T-helper 22 cell (primary cell): ENCODE data around the gene GRIA2.
"Not testable (repeated sequence)": the region's sequence is repeated elsewhere in the genome, so short reads cannot be mapped to it uniquely, and the experiment has no call there.

Experiments used
- DNase-seq: peaks from one replicate; pipeline ENCODE4 v3.0.0-alpha.2; 2020; ENCODE audit warnings: low read depth

The GRIA2 gene

GRCh38 chr4:157220371-157220881 lies at the start of gene GRIA2:
TSS of gene GRIA2 (plus strand) at chr4:157220728. CDS start at chr4:157221043, 315 bp downstream.
- DNase-seq: no peak

- no peak for DNase-seq
Observed at GRCh38 chr4:157172011-157172410, 48.5 kb upstream of the GRIA2 start.

DNA sequence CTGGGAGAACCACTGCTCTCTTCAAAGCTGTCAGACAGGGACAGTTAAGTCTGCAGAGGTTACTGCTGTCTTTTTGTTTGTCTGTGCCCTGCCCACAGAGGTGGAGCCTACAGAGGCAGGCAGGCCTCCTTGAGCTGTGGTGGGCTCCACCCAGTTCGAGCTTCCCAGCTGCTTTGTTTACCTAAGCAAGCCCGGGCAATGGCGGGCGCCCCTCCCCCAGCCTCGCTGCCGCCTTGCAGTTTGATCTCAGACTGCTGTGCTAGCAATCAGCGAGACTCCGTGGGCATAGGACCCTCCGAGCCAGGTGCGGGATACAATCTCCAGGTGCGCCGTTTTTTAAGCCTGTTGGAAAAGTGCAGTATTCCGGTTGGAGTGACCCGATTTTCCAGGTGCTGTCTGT lies 40.3 kb upstream of the GRIA2 start:
- not testable (repeated sequence) for DNase-seq

GRCh38 chr4:157184300-157184699 lies 36.2 kb upstream of the GRIA2 start:
- DNase-seq: no peak

- no peak for DNase-seq
Observed at GRCh38 chr4:157185363-157185762, 35.2 kb upstream of the GRIA2 start.

- DNase-seq: no peak
Observed at GRCh38 chr4:157195374-157195773, 25.2 kb upstream of the GRIA2 start.

- no peak for DNase-seq
Observed at GRCh38 chr4:157196046-157196445, 24.5 kb upstream of the GRIA2 start.

GRCh38 chr4:157204634-157205244 lies 15.8 kb upstream of the GRIA2 start:
- DNase-seq: no peak

DNA sequence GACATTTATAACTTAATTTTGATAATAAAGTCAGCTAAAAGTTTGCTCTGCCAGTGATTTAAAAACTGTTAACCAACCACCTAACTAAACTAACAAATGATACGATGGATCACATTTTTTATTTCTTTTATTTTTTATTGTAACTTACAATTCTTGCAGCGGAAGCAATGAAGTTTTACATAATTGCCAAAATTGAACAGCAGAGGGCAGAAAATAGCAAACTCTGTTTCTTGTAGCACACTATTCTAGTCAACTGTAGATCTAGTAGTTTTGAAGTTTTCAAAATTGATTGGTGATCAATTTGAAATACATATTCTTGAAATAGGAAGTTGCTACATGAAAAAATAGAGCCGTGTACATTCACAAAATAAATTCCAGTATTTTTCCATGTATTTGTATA lies 2.8 kb upstream of the GRIA2 start:
- no peak for DNase-seq

DNA sequence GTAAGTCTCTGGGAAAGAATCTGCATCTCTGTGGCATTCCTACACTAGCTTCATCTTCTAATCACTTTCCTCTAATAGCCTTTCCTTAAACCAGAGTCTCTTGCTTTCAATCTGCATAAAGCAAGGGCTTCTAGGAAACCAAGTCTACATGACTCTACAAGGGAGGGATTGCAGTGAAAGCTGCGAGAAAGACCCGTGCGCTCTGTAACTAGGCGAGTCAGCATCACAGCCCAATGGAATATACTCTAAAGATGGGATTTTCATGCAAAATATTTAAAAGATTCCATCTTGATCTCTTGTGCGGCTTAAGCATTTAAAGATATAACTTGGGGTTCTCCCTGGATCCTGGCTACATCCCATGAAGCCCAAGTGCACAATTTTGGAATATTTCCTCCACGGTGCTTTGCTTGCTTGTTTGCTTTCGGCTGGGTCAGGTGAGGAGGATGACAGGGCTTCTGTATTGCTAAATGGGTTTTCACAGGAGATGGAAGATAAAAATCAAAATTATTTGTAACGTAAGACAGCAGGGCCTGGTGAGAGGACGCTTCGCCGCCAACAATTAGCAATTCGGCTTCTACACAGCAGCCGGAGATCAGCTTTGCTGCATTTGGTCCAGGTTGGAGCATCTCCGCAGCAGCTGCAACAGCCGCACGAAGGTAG lies 687 bp upstream of the GRIA2 start:
- no peak for DNase-seq

- no peak for DNase-seq
Observed at GRCh38 chr4:157221426-157221894, 932 bp downstream of the GRIA2 start.

DNA sequence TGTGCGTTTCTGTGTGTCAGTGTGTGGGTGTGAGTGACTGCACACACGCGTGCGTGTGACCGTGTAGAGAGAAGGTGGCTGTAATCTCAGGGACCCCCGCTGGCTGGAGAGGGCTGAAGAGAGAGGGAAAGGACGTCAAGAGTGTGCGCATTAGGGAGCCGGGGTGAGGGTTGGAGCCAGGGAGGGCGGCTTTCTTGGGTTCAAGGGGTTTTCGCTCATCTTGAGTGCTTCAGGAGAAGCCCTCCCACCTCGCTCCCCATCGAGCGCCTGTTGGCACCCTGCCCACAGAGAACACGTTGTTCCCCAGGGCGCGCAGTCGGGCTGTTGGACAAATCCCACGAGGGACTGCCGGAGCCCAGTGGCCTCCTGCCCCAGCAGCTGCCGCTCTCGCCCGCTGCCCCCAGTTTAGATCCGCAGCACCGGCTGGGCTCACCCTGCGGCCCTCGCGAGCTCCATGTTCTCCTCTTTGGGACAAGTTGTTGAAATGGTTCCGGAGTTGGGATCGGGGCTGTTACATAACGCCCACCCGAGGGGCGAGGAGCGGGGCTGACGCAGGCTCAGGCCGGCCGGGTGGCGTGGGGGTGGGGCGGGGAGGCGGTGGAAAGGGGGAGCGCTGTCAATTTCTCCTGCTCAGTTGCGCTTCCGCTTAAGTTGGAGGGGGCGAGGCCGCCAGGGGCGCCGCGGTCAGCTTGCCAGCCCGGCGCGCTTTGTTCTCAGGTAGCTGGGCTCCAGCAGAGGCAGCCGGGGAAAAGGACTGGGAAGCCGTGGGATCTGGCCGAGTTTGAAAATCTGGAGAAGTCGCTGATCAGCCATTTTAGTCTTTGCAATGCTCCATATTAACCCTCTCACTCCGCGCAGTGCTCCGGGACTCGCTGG lies 1.6 kb downstream of the GRIA2 start:
- no peak for DNase-seq

GRCh38 chr4:157222771-157223160 lies 2.2 kb downstream of the GRIA2 start:
- DNase-seq: no peak

DNA sequence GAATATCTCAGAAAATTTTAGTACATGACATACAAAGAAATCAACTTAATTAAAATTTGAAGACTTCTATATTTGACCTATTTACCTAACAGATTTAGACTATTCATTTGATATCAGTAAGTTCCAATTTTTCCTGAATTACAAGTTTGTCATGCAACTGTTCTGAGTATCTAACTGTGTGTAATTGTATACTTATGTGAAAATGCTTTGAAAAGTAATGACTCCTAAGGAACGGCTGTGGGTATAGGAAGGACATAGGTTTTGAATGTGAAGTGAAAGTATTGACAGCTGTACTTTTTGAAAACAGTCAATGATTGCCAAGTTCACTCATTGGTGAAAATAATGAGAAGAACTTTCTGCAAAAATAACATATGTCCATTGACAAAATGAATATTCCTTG lies 2.9 kb downstream of the GRIA2 start:
- DNase-seq: no peak

- DNase-seq: no peak
Observed at GRCh38 chr4:157225096-157225495, 4.6 kb downstream of the GRIA2 start.

DNA sequence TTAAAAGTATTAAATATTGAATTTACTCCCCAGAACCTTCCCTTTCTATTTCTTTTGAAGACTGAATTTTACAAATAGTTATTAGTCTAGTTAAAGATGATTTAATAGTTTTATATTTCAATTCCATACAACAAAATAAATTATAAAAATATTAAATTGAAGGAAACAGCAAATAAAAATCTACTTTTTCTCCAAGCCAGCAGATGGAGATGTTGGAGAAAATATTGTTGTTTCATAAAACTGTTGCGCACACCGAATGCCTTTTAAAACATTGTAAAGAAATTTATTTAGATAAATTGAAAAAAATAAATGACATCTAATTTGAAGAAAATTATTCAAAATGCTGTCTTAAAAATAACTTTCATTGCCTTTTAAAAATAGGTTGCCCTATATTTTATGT lies 5.5 kb downstream of the GRIA2 start:
- DNase-seq: no peak

DNA sequence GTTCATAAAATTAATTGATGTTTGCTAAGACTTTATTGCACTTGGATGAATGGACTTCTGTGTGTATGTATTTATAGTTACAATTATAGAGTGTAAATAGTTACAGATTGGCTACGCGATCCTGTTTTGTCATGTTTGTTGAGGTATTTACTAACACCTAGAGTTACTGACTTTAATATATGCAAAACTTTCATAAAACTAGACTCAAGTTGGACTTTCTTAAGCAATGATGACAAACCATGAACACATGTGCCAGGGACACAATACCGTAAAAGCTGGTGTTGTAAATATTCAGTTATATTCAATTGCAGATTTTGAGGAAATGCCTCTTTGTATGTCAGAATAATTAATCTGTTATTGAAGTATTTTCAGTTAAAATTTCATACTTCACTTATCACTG lies 6.1 kb downstream of the GRIA2 start:
- no peak for DNase-seq

DNA sequence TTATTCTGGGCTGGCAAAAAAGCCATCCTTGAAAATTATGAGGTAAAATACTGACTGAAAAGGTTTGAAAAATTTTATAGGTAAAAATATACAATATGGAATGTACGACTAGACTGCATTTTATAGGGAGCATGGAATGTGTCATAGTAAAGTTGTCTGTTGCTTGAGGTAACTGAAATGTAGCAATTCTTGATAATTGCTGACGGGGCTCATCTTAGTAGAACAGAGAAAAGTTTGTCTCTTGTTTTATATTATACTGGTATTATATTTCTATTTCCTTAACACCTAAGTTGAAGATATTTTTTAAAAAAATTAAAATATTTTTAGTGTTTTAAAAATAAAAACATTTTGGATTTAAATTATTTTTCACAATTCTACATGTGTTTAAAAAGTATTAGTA lies 11.0 kb downstream of the GRIA2 start:
- no peak for DNase-seq

- no peak for DNase-seq
Observed at GRCh38 chr4:157242871-157243270, 22.3 kb downstream of the GRIA2 start.

- DNase-seq: no peak
Observed at GRCh38 chr4:157244348-157244747, 23.8 kb downstream of the GRIA2 start.

GRCh38 chr4:157245351-157245750 lies 24.8 kb downstream of the GRIA2 start:
- no peak for DNase-seq

DNA sequence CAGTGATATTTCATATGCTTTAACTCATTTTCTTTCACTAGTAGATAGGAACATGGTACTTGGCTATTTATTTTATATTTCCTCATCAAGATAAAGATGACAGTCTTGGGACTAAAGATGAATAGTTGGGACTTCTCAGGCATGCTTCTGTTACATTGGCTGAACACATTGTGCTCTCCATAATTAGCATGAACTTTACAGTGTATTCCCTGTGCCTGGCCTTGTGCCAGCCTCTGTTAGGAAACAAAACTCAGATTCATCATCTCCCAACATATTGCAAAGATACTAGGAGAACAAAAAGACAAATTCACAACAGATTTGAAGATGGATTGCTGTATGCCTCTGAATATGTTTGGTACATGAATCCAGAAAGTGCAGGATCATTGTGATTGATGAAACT lies 26.4 kb downstream of the GRIA2 start:
- no peak for DNase-seq

GRCh38 chr4:157258165-157258564 lies 37.6 kb downstream of the GRIA2 start:
- DNase-seq: not testable (repeated sequence)
